HEK293T (cell line): ENCODE results near the gene STIP1.

Experiments
- CTCF ChIA-PET: fragments of 350-600 bp; formaldehyde crosslinking; extraction: SDS; loops from one replicate; lab custom pipeline; 2021; ENCODE audit warnings: antibody characterized with exemption, inconsistent platforms; lab: Yijun Ruan, JAX
- POLR2A ChIA-PET: fragments of 350-600 bp; formaldehyde crosslinking; extraction: SDS; loops from one replicate; lab custom pipeline; 2020; ENCODE audit warnings: antibody characterized with exemption, inconsistent platforms; lab: Yijun Ruan, JAX
- DNase-seq: peaks from one replicate; pipeline ENCODE4 v3.0.0; 2012; ENCODE audit warnings: mixed read lengths; ENCODE audit errors: extremely low spot score
- ARNT ChIP-seq: fragments of 450-650 bp; IDR thresholded peaks from 2 replicates; pipeline ENCODE4 v1.6.1; 2017; ENCODE audit warnings: mild to moderate bottlenecking
- BHLHE40 ChIP-seq: fragments of 450-650 bp; IDR thresholded peaks from 2 replicates; pipeline ENCODE4 v1.6.1; 2016; ENCODE audit warnings: mild to moderate bottlenecking, moderate library complexity, borderline replicate concordance
- CTBP1 ChIP-seq: fragments of 450-650 bp; IDR thresholded peaks from 2 replicates; pipeline ENCODE4 v1.6.1; 2016; ENCODE audit warnings: borderline replicate concordance
- ELF4 ChIP-seq: fragments of 450-650 bp; IDR thresholded peaks from 2 replicates; pipeline ENCODE4 v1.6.1; 2017; ENCODE audit warnings: antibody characterized with exemption
- FOXA1 ChIP-seq: fragments of 450-650 bp; IDR thresholded peaks from 2 replicates; pipeline ENCODE4 v1.6.1; 2016; ENCODE audit warnings: mild to moderate bottlenecking
- FOXK2 ChIP-seq: fragments of 450-650 bp; IDR thresholded peaks from 2 replicates; pipeline ENCODE4 v1.6.1; 2016; ENCODE audit warnings: mild to moderate bottlenecking
- FOXM1 ChIP-seq: fragments of 450-650 bp; IDR thresholded peaks from 2 replicates; pipeline ENCODE4 v1.6.1; 2017; ENCODE audit warnings: mild to moderate bottlenecking, borderline replicate concordance
- HDGF ChIP-seq: fragments of 450-650 bp; IDR thresholded peaks from 2 replicates; pipeline ENCODE4 v1.6.1; 2017; ENCODE audit warnings: antibody characterized with exemption, borderline replicate concordance
- L3MBTL2 ChIP-seq: fragments of 450-650 bp; conservative IDR thresholded peaks from 2 replicates; pipeline ENCODE4 v1.6.1; 2016; ENCODE audit warnings: mild to moderate bottlenecking
- LEF1 ChIP-seq: fragments of 450-650 bp; IDR thresholded peaks from 2 replicates; pipeline ENCODE4 v1.6.1; 2017; ENCODE audit warnings: mild to moderate bottlenecking, borderline replicate concordance
- NFRKB ChIP-seq: fragments of 450-650 bp; IDR thresholded peaks from 2 replicates; pipeline ENCODE4 v1.6.1; 2016; ENCODE audit warnings: mild to moderate bottlenecking, moderate library complexity
- PKNOX1 ChIP-seq: fragments of 450-650 bp; IDR thresholded peaks from 2 replicates; pipeline ENCODE4 v1.6.1; 2016
- SP1 ChIP-seq: fragments of 450-650 bp; IDR thresholded peaks from 2 replicates; pipeline ENCODE4 v1.6.1; 2017
- SUZ12 ChIP-seq: fragments of 450-650 bp; IDR thresholded peaks from 2 replicates; pipeline ENCODE4 v1.6.1; 2016; ENCODE audit warnings: mild to moderate bottlenecking
- TARDBP ChIP-seq: fragments of 450-650 bp; IDR thresholded peaks from 2 replicates; pipeline ENCODE4 v1.6.1; 2016
- ZNF384 ChIP-seq: fragments of 450-650 bp; IDR thresholded peaks from 2 replicates; pipeline ENCODE4 v1.6.1; 2016

The STIP1 gene

GRCh38 chr11:64144587-64145472 is 41.1 kb upstream of the STIP1 start:
- ChIA-PET CTCF (interaction anchor here (0.8 kb wide), 1 partner anchor 10 kb away, joined by 3 read pairs; no protein-coding TSS in a partner anchor), POLR2A (no interaction called here)
- no peak for TF ChIP-seq FOXA1
- TF ChIP-seq PKNOX1, result peak; percentile 78
- DNase-seq, result no peak

- TF ChIP-seq FOXK2, result no peak
- no peak for TF ChIP-seq FOXA1
- no peak for TF ChIP-seq ELF4
- no peak for TF ChIP-seq ZNF384
- TF ChIP-seq PKNOX1, result no peak
- TF ChIP-seq FOXM1, result no peak
- no peak for TF ChIP-seq CTBP1
- no peak for TF ChIP-seq BHLHE40
- TF ChIP-seq SP1, result no peak
- no peak for TF ChIP-seq SUZ12
- no peak for TF ChIP-seq NFRKB
- no peak for TF ChIP-seq LEF1
- no peak for TF ChIP-seq L3MBTL2
- no peak for TF ChIP-seq HDGF
- TF ChIP-seq ARNT, result no peak
- TF ChIP-seq TARDBP, result no peak
- ChIA-PET POLR2A (no interaction called here), CTCF (interaction anchor here (0.8 kb wide), 1 partner anchor 12 kb away, joined by 3 read pairs; no protein-coding TSS in a partner anchor)
- peak; percentile 77 for DNase-seq
Measured at GRCh38 chr11:64146036-64146955, 39.7 kb upstream of the STIP1 start.

- CTCF ChIA-PET, result interaction anchor here (0.8 kb wide), 1 partner anchor 147 kb away, joined by 3 read pairs; no protein-coding TSS in a partner anchor
- POLR2A ChIA-PET, result interaction anchor here (0.7 kb wide), 1 partner anchor 685 kb away, joined by 3 read pairs; no protein-coding TSS in a partner anchor
- TF ChIP-seq TARDBP, result no peak
- TF ChIP-seq ELF4, result no peak
- no peak for TF ChIP-seq HDGF
- no peak for TF ChIP-seq FOXA1
- no peak for TF ChIP-seq ZNF384
- peak; percentile 90 for TF ChIP-seq PKNOX1
- DNase-seq, result peak; percentile 80
Measured at GRCh38 chr11:64148226-64148916, 37.6 kb upstream of the STIP1 start.

- no peak for DNase-seq
- TF ChIP-seq FOXK2 (no peak), SUZ12 (no peak), ELF4 (no peak), BHLHE40 (no peak), L3MBTL2 (no peak), HDGF (no peak), NFRKB (no peak), FOXM1 (no peak), FOXA1 (no peak), PKNOX1 (no peak)
- ChIA-PET CTCF (interaction anchor here (0.6 to 1.4 kb wide), 8 partner anchors 15 to 312 kb away, joined by 3 to 8 read pairs (median 3); no protein-coding TSS in a partner anchor), POLR2A (interaction anchor here (0.9 to 1.2 kb wide), 2 partner anchors 17 to 210 kb away, joined by 3 to 5 read pairs; partner anchors contain the start of genes MACROD1 and NAA40)
Measured at GRCh38 chr11:64148917-64149617, 36.9 kb upstream of the STIP1 start.
